Ovary (tissue), 9 donors: Measurements from ENCODE around the gene SAMD4A. TPM values are rescaled to one million over a fixed set of nuclear protein-coding genes. Genes with fewer than 3 reads are reported as not detected.

Experiments
- DNase-seq, 5 donors: peaks; one replicate each; pipeline ENCODE4 v3.0.0-alpha.2; 2019 to 2020
- H3K27ac ChIP-seq, 2 donors: fragments of 200-600 bp; one replicate each; pipeline versions ENCODE4 v1.5.1 to v1.8.0; 2019 to 2022
- H3K27me3 ChIP-seq: fragments of 200-600 bp; one replicate; pipeline ENCODE4 v1.8.0; 2022
- H3K36me3 ChIP-seq: fragments of 200-600 bp; sonication (generic); one replicate; pipeline ENCODE4 v1.5.1; 2019
- H3K4me1 ChIP-seq: one replicate; pipeline ENCODE4 v1.8.1; 2013; ENCODE audit warnings: mild to moderate bottlenecking, moderate library complexity; ENCODE audit not compliant: insufficient read depth
- H3K4me3 ChIP-seq: fragments of 200-600 bp; sonication (generic); one replicate; pipeline ENCODE4 v1.5.1; 2017
- H3K9me3 ChIP-seq, 2 donors: fragments of 200-600 bp in 1 of 2; sonication (generic) in 1 of 2; one replicate each; pipeline versions ENCODE4 v1.5.1 to v1.8.1; 2013 to 2019; ENCODE audit warnings: mild to moderate bottlenecking in 1 of 2, moderate library complexity in 1 of 2
- CTCF ChIP-seq, 3 donors: fragments of 450-650 bp in 2 of 3; fragments of 200-600 bp in 1 of 3; IDR thresholded peaks; one replicate each; pipeline versions ENCODE4 v1.5.1 to v1.8.0; 2016 to 2022; ENCODE audit warnings: antibody characterized with exemption in 3 of 3, mild to moderate bottlenecking in 1 of 3
- EP300 ChIP-seq: sonication (generic); formaldehyde crosslinking; IDR thresholded peaks from one replicate; pipeline ENCODE4 v1.6.1; 2017; ENCODE audit warnings: antibody characterized with exemption
- POLR2A ChIP-seq: fragments of 450-650 bp; IDR thresholded peaks from one replicate; pipeline ENCODE4 v1.6.1; 2017; ENCODE audit warnings: antibody characterized with exemption, mild to moderate bottlenecking, moderate library complexity
- WGBS, 3 donors: extraction: QIAGEN DNeasy Blood & Tissue Kit in 1 of 3; methylation state at CpG; one replicate each; pipeline versions ENCODE4 v1.1.5 to v1.1.7; 2013 to 2017; 5-methylcytosine and 5-hydroxymethylcytosine counted together
- intact Hi-C, 4 donors: fragments of 100-400 bp; cut with DNase I; formaldehyde crosslinking; loops; one replicate each; pipeline versions ENCODE4 v1.11.0 to v1.15.1; 2022 to 2023
- polyA plus RNA-seq, 2 donors: library from polyadenylated mRNA; stranded (reverse); fragments of 200-250 nt in 1 of 2; fragments of 350-450 nt in 1 of 2; fragmentation: Illumina TruSeq in 1 of 2; extraction: RNeasy Lipid Tissue Mini Kit (QIAGEN cat#74804) in 1 of 2; gene quantifications; one replicate each; pipeline ENCODE4 v1.2.3, GENCODE V29; 2013 to 2014
- total RNA-seq, 7 donors: library from RNA; depleted of rRNA in 2 of 7; stranded (reverse); fragments of >200 nt in 2 of 7; fragmentation: NEBNext Ultra II Directional in 3 of 7; extraction: Animal tissue kit (Norgen Biotek cat#: 25700) in 3 of 7; gene quantifications; one replicate each; pipeline versions ENCODE4 v1.1.0 to v1.2.4, GENCODE V29; 2016 to 2023
- donor health status: DM: no; HTN: no; CAD: no; lungs with moderate emphysema.
- donor health status: DM: no; HTN: no; CAD: no.
- donor health status: Bipolar disorder and iron deficiency.
- donor health status: DM: yes; HTN: yes; CAD: no.
- donor health status: DM: no; HTN: no; CAD: no.
- donor health status: DM: yes; HTN: yes; CAD: no.

Gene SAMD4A
- total and polyA plus RNA-seq, 9 donors = 2.3 to 22.4 (median 7.3) TPM

- no peaks in the 10 kb centered on the region for H3K9me3 ChIP-seq
- H3K27ac ChIP-seq = no peak overlapping the region
- intact Hi-C loops = no loop called here
- H3K27me3 ChIP-seq = no peaks in the 10 kb centered on the region
- 98% methylated on average over 5 of the region's 5 CpGs for WGBS, 3 donors
- TF ChIP-seq CTCF (IDR thresholded peaks at IDR 0.05) = no peak
- no peak for TF ChIP-seq EP300
- no peak for TF ChIP-seq POLR2A
- no peak overlapping the region for H3K4me3 ChIP-seq
- no peak for DNase-seq
- H3K36me3 ChIP-seq = no peaks in the 10 kb centered on the region
- H3K4me1 ChIP-seq = peaks cover 10% of the 10 kb centered on the region
Observed at GRCh38 chr14:54711312-54711711, 144.4 kb downstream of the SAMD4A start.

- H3K4me1 ChIP-seq = peaks cover 10% of the 10 kb centered on the region
- H3K27me3 ChIP-seq = no peaks in the 10 kb centered on the region
- WGBS, 3 donors = 29 to 41% (median 38%) methylated on average over 5 of the region's 5 CpGs
- H3K36me3 ChIP-seq = no peaks in the 10 kb centered on the region
- H3K27ac ChIP-seq = peak overlapping the region in 1 of 2 donors; percentile 65
- intact Hi-C loops = no loop called here
- no peak for DNase-seq
- TF ChIP-seq CTCF (IDR thresholded peaks at IDR 0.05) (no peak), POLR2A (no peak), EP300 (no peak)
- no peak overlapping the region for H3K4me3 ChIP-seq
- H3K9me3 ChIP-seq = no peaks in the 10 kb centered on the region
Observed at GRCh38 chr14:54711812-54712464, 145.0 kb downstream of the SAMD4A start.

GRCh38 chr14:54712465-54713200 is 145.7 kb downstream of the SAMD4A start:
- intact Hi-C loops = loop anchor here in 1 of 4 donors (1.0 kb wide), 1 partner anchor 43 kb away; no protein-coding TSS in a partner anchor
- Histone ChIP-seq H3K4me3 (no peak overlapping the region), H3K27me3 (no peaks in the 10 kb centered on the region), H3K9me3 (no peaks in the 10 kb centered on the region), H3K4me1 (peaks cover 10% of the 10 kb centered on the region), H3K36me3 (no peaks in the 10 kb centered on the region), H3K27ac (peak overlapping the region in 1 of 2 donors; percentile 65)
- peak in 1 of 5 donors; percentile 39 for DNase-seq
- 13 to 14% (median 14%) methylated on average over 5 of the region's 5 CpGs for WGBS, 3 donors
- TF ChIP-seq CTCF (IDR thresholded peaks at IDR 0.05) (no peak), EP300 (peak; percentile 3)

GRCh38 chr14:54713379-54713778 is 146.5 kb downstream of the SAMD4A start:
- H3K27ac ChIP-seq = no peak overlapping the region
- intact Hi-C loops = loop anchor here in 1 of 4 donors (1.0 kb wide), 1 partner anchor 44 kb away; no protein-coding TSS in a partner anchor

More at GRCh38 chr14:54713379-54713778, 146.5 kb downstream of the SAMD4A start:
- Histone ChIP-seq H3K36me3 (no peaks in the 10 kb centered on the region), H3K9me3 (no peaks in the 10 kb centered on the region), H3K27me3 (no peaks in the 10 kb centered on the region), H3K4me1 (peaks cover 10% of the 10 kb centered on the region), H3K4me3 (no peak overlapping the region)
- no peak for TF ChIP-seq POLR2A
- no peak for TF ChIP-seq EP300
- TF ChIP-seq CTCF (IDR thresholded peaks at IDR 0.05) = no peak
- DNase-seq = no peak
